Regular cardiac myocyte (primary cell): ENCODE results near the gene GGN. TPM values are rescaled to one million over a fixed set of nuclear protein-coding genes. Genes with fewer than 3 reads are reported as not detected.

Experiments
- total RNA-seq: library from RNA; depleted of rRNA; stranded (reverse); fragments of >200 nt; gene quantifications from 2 replicates; pipeline ENCODE4 v1.2.3, GENCODE V29; 2014

Gene GGN, protein sequence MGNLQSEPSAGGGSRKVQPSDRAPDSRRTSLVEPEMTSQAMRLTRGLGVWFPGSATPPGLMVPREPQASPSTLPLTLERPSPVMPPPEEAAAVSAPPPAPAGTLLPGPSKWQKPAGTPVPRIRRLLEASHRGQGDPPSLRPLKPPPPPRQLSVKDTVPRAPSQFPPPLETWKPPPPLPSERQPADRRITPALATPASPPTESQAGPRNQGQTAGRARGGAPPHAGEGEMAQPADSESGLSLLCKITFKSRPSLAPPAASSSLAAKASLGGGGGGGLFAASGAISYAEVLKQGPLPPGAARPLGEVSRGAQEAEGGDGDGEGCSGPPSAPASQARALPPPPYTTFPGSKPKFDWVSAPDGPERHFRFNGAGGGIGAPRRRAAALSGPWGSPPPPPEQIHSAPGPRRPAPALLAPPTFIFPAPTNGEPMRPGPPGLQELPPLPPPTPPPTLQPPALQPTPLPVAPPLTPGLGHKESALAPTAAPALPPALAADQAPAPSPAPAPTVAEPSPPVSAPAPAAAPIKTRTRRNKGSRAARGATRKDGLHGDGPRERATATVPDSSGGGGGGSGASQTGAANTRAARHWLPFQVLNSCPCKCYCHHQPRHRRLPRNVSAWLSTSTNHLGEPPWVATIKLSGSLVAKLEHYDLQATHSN
- 0.28 and 0.77 TPM in 2 replicates for total RNA-seq

DNA sequence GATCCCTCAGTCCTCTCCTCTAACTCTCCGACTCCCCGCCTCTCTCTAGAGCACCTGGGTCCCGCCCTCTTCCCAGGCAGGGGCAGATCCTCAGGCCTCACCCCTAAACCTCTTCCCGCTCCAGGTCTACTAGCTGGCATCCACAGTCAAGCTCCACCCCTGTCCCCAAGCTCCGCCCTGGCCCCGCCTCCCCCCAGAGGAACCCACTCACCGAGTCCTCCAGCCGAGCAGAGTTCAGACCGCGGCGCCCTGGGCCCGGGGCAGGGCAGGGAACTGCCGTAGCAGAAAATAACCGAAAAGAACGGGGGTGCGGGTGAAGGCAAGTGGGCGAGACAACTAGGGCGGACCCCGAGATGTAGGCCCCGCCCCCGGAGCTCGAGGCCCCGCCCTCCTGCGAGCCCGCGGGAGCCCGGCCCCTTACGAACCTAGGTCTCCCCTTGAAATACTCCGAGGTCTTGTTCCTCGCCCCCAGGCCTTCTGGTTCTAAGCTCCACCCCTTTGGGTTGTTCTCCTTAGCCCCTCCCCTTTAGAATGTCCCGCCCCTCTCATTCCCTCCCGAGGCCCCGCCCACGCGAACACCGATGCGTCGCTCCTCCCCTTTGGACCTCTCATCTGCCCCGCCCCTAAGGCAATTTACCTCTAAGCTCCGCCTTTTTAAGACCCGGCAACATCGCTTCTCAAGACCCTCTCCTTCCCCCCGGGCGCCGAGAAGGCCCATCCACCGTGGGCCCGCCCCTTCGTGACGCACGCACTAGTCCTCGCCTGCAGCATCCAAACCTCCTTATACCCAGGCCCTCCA is at the start of gene GGN:
TSS of gene GGN (minus strand) at position 485 of the 799 bp plus-strand sequence. CDS start 773 bp downstream, outside the sequence.

DNA sequence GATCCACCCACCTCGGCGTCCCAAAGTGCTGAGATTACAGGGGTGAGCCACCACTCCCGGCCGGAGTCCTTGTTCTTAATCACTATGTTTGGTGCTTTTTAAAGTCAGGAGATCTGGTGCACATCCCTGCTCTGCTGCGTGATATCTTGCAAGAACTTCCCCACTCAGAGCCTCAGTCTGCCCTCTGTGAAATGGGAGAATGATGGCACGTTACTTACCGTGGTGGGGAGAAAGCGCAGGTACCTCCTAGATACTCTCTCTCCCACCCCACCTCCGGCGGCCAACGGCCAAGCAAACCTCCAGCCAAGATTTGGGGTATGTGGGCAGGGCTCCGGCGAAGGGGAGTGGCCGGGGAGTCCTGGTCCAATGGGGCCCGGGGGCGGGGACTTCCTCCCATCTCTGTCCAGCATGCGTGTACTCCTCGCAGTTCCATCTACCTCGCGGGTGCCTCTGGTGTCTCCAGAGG is 45.5 kb upstream of the GGN start, which contains the start of gene RYR1:
TSS of gene RYR1 (plus strand) at position 424 of the 466 bp plus-strand sequence. CDS start 139 bp downstream, outside the sequence.

DNA sequence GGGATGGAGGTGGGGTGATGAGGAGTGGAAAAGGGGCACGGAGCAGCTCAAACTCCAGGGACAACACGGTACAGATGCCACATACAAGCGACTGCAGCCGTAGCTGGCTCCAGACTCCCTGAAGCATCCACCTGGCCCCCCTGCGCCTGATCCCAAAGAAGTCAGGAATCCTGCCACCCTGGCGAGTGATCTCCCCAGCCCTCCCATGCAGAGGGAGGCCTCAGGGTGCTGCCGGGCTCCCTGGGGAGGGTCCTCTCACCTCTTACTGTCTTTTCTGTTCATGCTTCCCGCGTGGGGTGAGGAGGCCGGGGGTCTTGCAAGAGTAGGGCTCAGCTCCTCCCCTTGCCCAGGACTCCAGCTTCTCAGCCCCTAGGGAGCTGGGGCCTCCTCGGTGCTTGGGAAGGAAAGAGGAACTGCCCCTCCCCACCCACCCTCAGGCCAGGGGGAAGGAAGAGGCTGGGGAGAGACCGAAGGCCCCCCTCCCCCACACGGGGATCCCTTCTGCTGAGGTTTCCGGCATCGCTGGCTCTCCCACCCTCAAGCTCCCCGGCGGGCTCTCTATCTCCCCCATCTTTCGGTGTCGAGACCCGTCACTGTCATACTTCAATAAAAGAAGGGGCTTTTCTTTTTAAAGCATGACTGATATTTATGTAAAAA is 38.1 kb upstream of the GGN start, which contains the start of gene RASGRP4:
TSS of gene RASGRP4 (minus strand) at position 410 of the 657 bp plus-strand sequence. CDS start at position 282, 128 bp downstream.

DNA sequence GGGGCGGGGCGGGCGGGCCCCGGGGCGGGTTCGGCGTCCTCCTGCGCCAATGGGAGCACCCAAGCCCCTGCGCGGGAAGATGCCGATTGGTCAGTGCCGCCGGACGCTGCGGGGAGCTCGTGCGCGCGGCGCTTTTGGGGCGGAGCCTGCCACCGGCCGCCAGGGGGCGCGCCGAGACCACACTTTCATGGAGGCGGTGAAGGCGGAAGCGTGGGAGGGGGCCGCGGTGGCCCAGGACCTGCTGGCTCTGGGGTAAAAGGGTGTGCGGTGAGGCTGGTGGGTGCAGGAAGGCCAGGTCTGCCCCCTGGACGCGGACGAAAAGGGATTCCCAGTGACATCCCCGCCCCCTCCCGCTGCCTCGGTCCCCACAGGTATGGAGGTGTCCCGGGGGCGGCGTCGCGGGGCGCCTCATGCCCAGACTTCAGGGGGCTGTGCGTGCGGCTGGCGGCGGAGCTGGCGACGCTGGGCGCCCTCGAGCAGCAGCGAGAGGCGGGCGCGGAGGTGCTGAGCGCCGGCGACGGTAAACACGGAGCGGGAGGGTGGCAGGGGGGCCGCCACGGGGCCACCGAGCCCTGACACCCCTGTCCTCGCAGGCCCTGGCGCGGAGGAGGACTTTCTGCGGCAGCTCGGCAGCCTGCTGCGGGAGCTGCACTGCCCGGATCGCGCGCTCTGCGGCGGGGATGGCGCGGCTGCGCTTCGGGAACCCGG is 15.3 kb upstream of the GGN start, which contains the start of gene FAM98C:
TSS of gene FAM98C (plus strand) at position 127 of the 708 bp plus-strand sequence. CDS start at position 188, 61 bp downstream.

DNA sequence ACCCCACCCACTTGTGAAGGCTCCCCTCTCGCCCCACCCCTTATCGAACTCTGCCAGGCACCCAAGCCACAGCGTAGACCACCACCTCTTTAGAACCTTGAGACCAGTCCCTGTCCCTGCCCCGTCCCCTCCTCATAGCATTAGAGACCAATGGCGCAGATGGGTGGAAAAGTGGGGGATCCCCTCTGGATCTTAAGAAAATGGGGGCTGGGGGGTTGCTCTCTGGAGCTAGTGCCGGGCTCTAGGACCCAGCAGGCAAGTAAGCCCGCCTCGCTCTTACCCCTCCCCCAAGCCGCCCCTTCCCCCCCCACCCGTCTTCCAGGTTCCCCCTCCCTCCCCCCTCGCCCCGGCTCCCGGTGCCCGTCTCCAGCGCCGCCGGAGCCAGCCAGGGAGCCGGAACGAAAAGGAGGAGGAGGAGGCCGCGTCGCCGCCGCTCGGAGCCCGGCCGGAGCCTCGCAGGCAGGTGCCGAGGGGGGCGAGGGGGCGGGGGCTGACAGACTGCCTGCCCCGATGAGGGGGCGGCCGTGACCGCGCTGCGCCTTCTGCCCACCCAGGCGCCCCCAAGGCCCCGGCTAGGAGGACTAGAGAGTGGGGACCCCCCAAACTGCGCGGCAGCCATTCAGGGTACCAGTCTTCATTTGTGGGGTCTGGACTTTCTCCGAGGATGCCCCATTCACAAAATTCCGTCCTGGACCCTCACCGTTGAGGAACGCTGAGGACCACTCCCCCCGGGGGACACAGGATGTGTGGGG is 691 bp upstream of the GGN start, which contains the start of gene SPRED3:
TSS of gene SPRED3 (plus strand) at position 349 of the 752 bp plus-strand sequence. CDS start 1,606 bp downstream, outside the sequence.

DNA sequence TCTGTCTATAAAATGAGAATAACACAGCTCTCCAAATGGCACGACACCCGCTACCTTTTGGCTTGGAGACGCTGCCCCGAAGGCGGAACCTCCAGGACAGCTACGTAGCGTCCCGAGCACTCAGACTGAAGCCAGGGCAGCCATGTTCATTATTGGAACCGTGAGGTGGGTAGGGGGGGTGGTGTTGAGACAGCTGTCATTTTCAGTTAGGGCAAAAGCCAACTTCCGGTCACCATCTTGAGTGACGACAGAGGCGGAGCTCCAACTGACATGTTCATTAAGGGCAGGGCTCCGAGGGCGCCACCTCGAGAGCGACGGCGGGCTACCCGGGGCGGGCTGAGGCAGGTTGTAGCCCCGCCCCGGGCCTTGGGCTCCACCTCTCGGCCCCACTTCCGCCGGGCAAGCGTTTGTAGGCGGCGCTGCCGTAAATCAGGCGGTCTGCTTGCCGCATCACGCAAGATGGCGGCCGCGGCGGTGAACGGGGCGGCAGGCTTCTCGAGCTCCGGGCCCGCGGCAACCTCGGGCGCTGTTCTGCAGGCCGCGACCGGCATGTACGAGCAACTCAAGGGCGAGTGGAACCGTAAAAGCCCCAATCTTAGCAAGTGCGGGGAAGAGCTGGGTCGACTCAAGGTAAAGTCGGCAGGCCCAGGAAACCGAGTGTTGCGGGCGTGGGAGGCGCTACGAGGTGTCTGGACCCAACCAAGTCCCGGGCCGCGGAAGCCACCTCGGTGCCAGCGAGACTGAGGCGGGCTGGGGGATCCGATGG is 13.3 kb downstream of the GGN start, which contains the start of gene PSMD8:
TSS of gene PSMD8 (plus strand) at position 240 of the 766 bp plus-strand sequence. CDS start at position 271, 31 bp downstream.

Other genes starting within 250 kb of the GGN start
- gene DPF1, start 163.8 kb downstream of the GGN start, total RNA-seq, result 0.28 and 3.5 TPM in 2 replicates
- gene PPP1R14A, start 131.7 kb downstream of the GGN start, total RNA-seq, result 6.3 and 29.6 TPM in 2 replicates
- 3.3 and 10.7 TPM in 2 replicates for gene SPINT2, start 123.5 kb downstream of the GGN start, total RNA-seq
- not detected in 2 replicates for gene C19orf33, start 83.8 kb downstream of the GGN start, total RNA-seq
- gene YIF1B, start 72.1 kb downstream of the GGN start, total RNA-seq, result 90.5 and 93.9 TPM in 2 replicates
- gene KCNK6, start 68.2 kb downstream of the GGN start, total RNA-seq, result 7.1 and 11.3 TPM in 2 replicates
- gene CATSPERG, start 52.2 kb downstream of the GGN start, total RNA-seq, result 0.38 and 0.85 TPM in 2 replicates
- 368 and 478 TPM in 2 replicates for gene PSMD8, start 13.5 kb downstream of the GGN start, total RNA-seq
- 2.5 and 3.3 TPM in 2 replicates for gene SPRED3, start 663 bp upstream of the GGN start, total RNA-seq
- 9.0 and 9.6 TPM in 2 replicates for gene FAM98C, start 15.1 kb upstream of the GGN start, total RNA-seq
- gene RASGRP4, start 38.2 kb upstream of the GGN start, total RNA-seq, result not detected in 2 replicates
- under 0.01 and 1.1 TPM in 2 replicates for gene RYR1, start 45.7 kb upstream of the GGN start, total RNA-seq
- 0.19 and 0.85 TPM in 2 replicates for gene MAP4K1, start 229.9 kb upstream of the GGN start, total RNA-seq
- 277 and 490 TPM in 2 replicates for gene EIF3K, start 231.2 kb upstream of the GGN start, total RNA-seq